Esophagus muscularis mucosa (tissue), 4 donors: ENCODE measurements around the gene TIMM9. TPM values are rescaled to one million over a fixed set of nuclear protein-coding genes. Genes with fewer than 3 reads are reported as not detected.

Experiments
- DNase-seq: peaks from one replicate; pipeline ENCODE4 v3.0.0-alpha.2; 2017; ENCODE audit errors: extremely low spot score
- H3K27ac ChIP-seq, 4 donors: fragments of 200-600 bp; sonication (generic); replicated peaks in 1 of 4; 1 replicate in 3 of 4; 2 replicates in 1 of 4; pipeline ENCODE4 v1.5.1; 2016 to 2019; ENCODE audit warnings: mild to moderate bottlenecking in 1 of 4
- H3K27me3 ChIP-seq, 4 donors: fragments of 200-600 bp; sonication (generic); one replicate each; pipeline versions ENCODE4 v1.5.1 to v1.6.0; 2016 to 2019
- H3K36me3 ChIP-seq, 4 donors: fragments of 200-600 bp; sonication (generic); one replicate each; pipeline ENCODE4 v1.5.1; 2016 to 2019
- H3K4me1 ChIP-seq, 4 donors: fragments of 200-600 bp; sonication (generic); one replicate each; pipeline ENCODE4 v1.5.1; 2016 to 2019
- H3K4me3 ChIP-seq, 4 donors: fragments of 200-600 bp; sonication (generic); 1 replicate in 2 of 4; 2 replicates in 2 of 4; pipeline ENCODE4 v1.5.1; 2016 to 2019; ENCODE audit warnings: mild to moderate bottlenecking in 4 of 4, moderate library complexity in 1 of 4
- H3K9me3 ChIP-seq, 4 donors: fragments of 200-600 bp; sonication (generic); 1 replicate in 3 of 4; 2 replicates in 1 of 4; pipeline ENCODE4 v1.5.1; 2016 to 2019
- EP300 ChIP-seq: sonication (generic); formaldehyde crosslinking; IDR thresholded peaks from one replicate; pipeline ENCODE4 v1.6.1; 2017; ENCODE audit warnings: antibody characterized with exemption
- POLR2A ChIP-seq: fragments of 450-650 bp; IDR thresholded peaks from one replicate; pipeline ENCODE4 v1.6.1; 2017; ENCODE audit warnings: antibody characterized with exemption, moderate library complexity, mild to moderate bottlenecking, low read depth
- POLR2AphosphoS5 ChIP-seq, 2 donors: sonication (generic); formaldehyde crosslinking; IDR thresholded peaks; one replicate each; pipeline ENCODE4 v1.6.1; 2017; ENCODE audit warnings: antibody characterized with exemption in 2 of 2
- WGBS: methylation state at CpG from one replicate; pipeline ENCODE4 v1.1.5; 2018; 5-methylcytosine and 5-hydroxymethylcytosine counted together
- intact Hi-C: fragments of 100-400 bp; cut with DNase I; formaldehyde crosslinking; loops from one replicate; pipeline ENCODE4 v1.15.1; 2023
- total RNA-seq, 4 donors: library from RNA; depleted of rRNA; stranded (reverse); fragments of >200 nt; gene quantifications; one replicate each; pipeline versions ENCODE4 v1.1.0 to v1.2.1, GENCODE V29; 2016
- TF ChIP-seq, protein P1 (sequence below), 3 experiments: fragments of 200-600 bp in 2 of 3; fragments of 450-650 bp in 1 of 3; sonication (generic) in 2 of 3; IDR thresholded peaks; one replicate each; pipeline ENCODE4 v1.5.1; 2017 to 2019; ENCODE audit warnings: antibody characterized with exemption in 3 of 3, mild to moderate bottlenecking in 2 of 3, moderate library complexity in 1 of 3

The TIMM9 gene
- total RNA-seq, 4 donors from 2014 or later = 47.9 to 67.7 (median 52.8) TPM

DNA sequence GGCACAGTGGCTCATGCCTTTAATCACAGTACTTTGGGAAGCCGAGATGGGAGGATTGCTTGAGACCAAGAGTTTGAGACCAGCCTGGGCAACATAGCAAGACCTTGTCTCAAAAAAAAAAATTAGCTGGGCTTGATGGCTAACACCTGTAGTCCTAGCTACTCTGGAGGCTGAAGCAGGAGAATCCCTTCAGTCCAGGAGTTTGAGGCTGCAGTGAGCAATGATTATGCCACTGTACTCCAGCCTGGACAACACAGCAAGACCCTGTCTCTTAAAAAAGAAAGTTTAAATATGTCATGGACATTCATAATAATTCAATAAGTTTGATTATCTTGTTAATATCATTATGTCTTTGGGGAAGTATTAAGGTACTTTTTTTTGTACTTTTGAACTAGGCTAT is 39.1 kb upstream of the TIMM9 start:
- H3K27me3 ChIP-seq = no peaks in the 10 kb centered on the region
- intact Hi-C loops = no loop called here
- no peak overlapping the region for H3K4me3 ChIP-seq
- DNase-seq = no peak
- no peak overlapping the region for H3K27ac ChIP-seq
- peaks cover 15 to 88% (median 49%) of the 10 kb centered on the region in 4 donors for H3K36me3 ChIP-seq
- WGBS = 89% methylated on average over 1 of the region's 1 CpG
- TF ChIP-seq, protein P1, sequence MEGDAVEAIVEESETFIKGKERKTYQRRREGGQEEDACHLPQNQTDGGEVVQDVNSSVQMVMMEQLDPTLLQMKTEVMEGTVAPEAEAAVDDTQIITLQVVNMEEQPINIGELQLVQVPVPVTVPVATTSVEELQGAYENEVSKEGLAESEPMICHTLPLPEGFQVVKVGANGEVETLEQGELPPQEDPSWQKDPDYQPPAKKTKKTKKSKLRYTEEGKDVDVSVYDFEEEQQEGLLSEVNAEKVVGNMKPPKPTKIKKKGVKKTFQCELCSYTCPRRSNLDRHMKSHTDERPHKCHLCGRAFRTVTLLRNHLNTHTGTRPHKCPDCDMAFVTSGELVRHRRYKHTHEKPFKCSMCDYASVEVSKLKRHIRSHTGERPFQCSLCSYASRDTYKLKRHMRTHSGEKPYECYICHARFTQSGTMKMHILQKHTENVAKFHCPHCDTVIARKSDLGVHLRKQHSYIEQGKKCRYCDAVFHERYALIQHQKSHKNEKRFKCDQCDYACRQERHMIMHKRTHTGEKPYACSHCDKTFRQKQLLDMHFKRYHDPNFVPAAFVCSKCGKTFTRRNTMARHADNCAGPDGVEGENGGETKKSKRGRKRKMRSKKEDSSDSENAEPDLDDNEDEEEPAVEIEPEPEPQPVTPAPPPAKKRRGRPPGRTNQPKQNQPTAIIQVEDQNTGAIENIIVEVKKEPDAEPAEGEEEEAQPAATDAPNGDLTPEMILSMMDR (IDR thresholded peaks at IDR 0.05) = no peak
- TF ChIP-seq POLR2AphosphoS5 (IDR thresholded peaks at IDR 0.05) = no peak
- no peak for TF ChIP-seq POLR2A
- no peak for TF ChIP-seq EP300
- no peaks in the 10 kb centered on the region for H3K9me3 ChIP-seq
- H3K4me1 ChIP-seq = no peaks in the 10 kb centered on the region

DNA sequence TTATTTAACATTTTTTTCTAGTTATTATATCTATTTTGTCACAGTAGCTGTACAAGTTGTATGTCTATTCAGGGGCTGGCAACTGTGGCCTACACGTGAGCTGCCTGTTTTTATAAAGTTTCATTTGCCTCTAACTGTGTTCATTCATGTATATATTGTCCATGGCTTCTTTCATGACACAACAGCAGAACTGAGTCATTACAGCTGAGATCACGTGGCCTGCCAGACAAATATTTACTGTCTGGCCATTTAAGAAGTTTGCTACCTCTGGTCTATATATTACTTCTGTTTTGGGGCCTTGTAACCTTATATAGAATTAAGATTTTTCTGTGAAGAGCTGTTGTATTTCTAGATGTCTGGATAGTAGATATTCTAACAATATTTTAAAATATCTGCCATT is 38.1 kb upstream of the TIMM9 start:
- WGBS = 70% methylated on average over 2 of the region's 2 CpGs
- Histone ChIP-seq H3K9me3 (no peaks in the 10 kb centered on the region), H3K4me3 (no peak overlapping the region), H3K4me1 (no peaks in the 10 kb centered on the region), H3K27ac (no peak overlapping the region), H3K27me3 (no peaks in the 10 kb centered on the region), H3K36me3 (peaks cover 21 to 86% (median 56%) of the 10 kb centered on the region in 4 donors)
- intact Hi-C loops = no loop called here
- TF ChIP-seq, protein P1 (IDR thresholded peaks at IDR 0.05) = no peak
- no peak for TF ChIP-seq EP300
- no peak for DNase-seq

DNA sequence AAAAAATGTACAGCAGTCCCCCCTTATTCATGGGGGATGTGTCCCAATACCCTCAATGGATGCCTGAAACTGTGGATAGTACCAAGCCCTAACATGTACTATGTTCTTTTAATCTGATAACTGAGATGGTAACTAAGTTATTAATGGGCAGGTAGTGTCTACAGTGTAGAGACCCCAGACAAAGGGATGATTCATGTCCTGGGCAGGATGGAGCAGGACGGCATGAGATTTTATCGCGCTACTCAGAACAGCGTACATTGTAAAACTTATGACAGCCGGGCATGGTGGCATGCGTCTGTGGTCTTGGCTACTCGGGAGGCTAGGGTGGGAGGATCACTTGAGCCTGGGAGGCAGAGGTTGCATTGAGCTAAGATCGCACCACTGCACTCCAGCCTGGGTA is 37.3 kb upstream of the TIMM9 start:
- H3K4me1 ChIP-seq = no peaks in the 10 kb centered on the region
- peaks cover 21 to 90% (median 57%) of the 10 kb centered on the region in 4 donors for H3K36me3 ChIP-seq
- H3K27ac ChIP-seq = no peak overlapping the region
- H3K9me3 ChIP-seq = no peaks in the 10 kb centered on the region
- no peak for DNase-seq
- TF ChIP-seq POLR2AphosphoS5 (IDR thresholded peaks at IDR 0.05) (no peak), EP300 (no peak), POLR2A (no peak)
- TF ChIP-seq, protein P1 (IDR thresholded peaks at IDR 0.05) = no peak
- intact Hi-C loops = no loop called here
- WGBS = 93% methylated on average over 8 of the region's 8 CpGs
- H3K27me3 ChIP-seq = no peaks in the 10 kb centered on the region
- no peak overlapping the region for H3K4me3 ChIP-seq

DNA sequence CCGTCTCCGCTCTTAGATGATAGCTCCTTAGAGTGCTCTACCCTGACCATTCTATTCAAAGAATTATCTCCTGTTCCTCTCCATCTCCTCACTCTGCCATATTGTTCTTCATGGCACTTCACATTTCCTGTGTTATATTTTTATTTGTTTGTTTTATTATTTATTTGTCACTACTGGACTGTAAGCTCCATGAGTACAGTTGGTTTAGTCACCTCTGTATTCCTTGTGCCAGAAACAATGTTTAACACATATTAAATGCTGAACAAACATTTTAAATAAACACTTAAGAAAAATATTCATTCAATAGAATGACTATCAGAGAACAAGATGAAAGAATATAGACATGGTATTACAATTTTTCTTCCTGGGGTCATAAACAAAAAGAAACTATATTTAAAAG is 35.8 kb upstream of the TIMM9 start:
- Histone ChIP-seq H3K36me3 (peaks cover 25 to 87% (median 49%) of the 10 kb centered on the region in 4 donors), H3K9me3 (no peaks in the 10 kb centered on the region), H3K27me3 (no peaks in the 10 kb centered on the region), H3K4me1 (no peaks in the 10 kb centered on the region), H3K27ac (no peak overlapping the region), H3K4me3 (no peak overlapping the region)
- intact Hi-C loops = no loop called here
- TF ChIP-seq, protein P1 (IDR thresholded peaks at IDR 0.05) = no peak
- TF ChIP-seq POLR2A (no peak), EP300 (no peak), POLR2AphosphoS5 (IDR thresholded peaks at IDR 0.05) (no peak)
- no peak for DNase-seq
- WGBS = 100% methylated on average over 2 of the region's 2 CpGs

DNA sequence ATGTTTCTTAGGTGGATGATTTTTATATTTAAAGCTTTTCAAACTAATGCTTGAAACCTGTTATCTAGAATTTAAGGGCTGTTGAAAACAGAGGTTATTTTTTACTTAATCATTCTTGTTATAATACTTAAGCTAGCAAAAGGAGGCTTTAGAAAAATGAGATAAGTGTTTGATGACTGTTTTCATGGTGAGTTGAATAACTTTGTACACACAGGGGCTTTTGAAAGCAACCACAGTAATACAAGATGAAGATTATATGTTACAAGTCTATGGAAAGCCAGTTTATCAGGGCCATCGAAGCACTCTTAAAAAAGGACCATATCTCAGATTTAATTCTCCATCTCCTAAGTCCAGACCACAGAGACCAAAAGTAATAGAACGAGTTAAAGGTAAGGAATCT is 33.4 kb upstream of the TIMM9 start:
- no peaks in the 10 kb centered on the region for H3K4me1 ChIP-seq
- WGBS = 92% methylated on average over 2 of the region's 2 CpGs

More for the DNA sequence above, 33.4 kb upstream of the TIMM9 start:
- Histone ChIP-seq H3K36me3 (peaks cover 31 to 88% (median 48%) of the 10 kb centered on the region in 4 donors), H3K4me3 (no peak overlapping the region), H3K27ac (no peak overlapping the region), H3K27me3 (no peaks in the 10 kb centered on the region), H3K9me3 (no peaks in the 10 kb centered on the region)
- TF ChIP-seq, protein P1 (IDR thresholded peaks at IDR 0.05) = no peak
- TF ChIP-seq POLR2A = no peak
- TF ChIP-seq EP300 = no peak
- no peak for TF ChIP-seq POLR2AphosphoS5 (IDR thresholded peaks at IDR 0.05)
- intact Hi-C loops = no loop called here
- no peak for DNase-seq
